Gastrocnemius medialis (tissue), 4 donors: Measurements from ENCODE around the gene HSD3B7. TPM values are rescaled to one million over a fixed set of nuclear protein-coding genes. Genes with fewer than 3 reads are reported as not detected.
A peak's percentile ranks its signal among the peaks of the same experiment; 100 is the strongest.

ENCODE experiments used
- ATAC-seq, 2 donors: fragments of 150-250 bp; one replicate each; pipeline ENCODE4 v1.9.1; 2016
- DNase-seq, 2 donors: peaks; one replicate each; pipeline ENCODE4 v3.0.0-alpha.2; 2019
- H3K27ac ChIP-seq, 4 donors: fragments of 200-600 bp; sonication (generic); 1 replicate in 1 of 4; 2 replicates in 3 of 4; pipeline ENCODE4 v1.5.1; 2016 to 2018; ENCODE audit warnings: mild to moderate bottlenecking in 2 of 4, moderate library complexity in 1 of 4
- H3K27me3 ChIP-seq, 3 donors: fragments of 200-600 bp; sonication (generic) in 2 of 3; 1 replicate in 1 of 3; 2 replicates in 2 of 3; pipeline versions ENCODE4 v1.5.1 to v1.6.0; 2016 to 2019; ENCODE audit warnings: mild to moderate bottlenecking in 1 of 3, moderate library complexity in 1 of 3
- H3K36me3 ChIP-seq, 2 donors: fragments of 200-600 bp; sonication (generic) in 1 of 2; one replicate each; pipeline ENCODE4 v1.5.1; 2017 to 2018
- H3K4me1 ChIP-seq, 2 donors: fragments of 200-600 bp; sonication (generic) in 1 of 2; one replicate each; pipeline ENCODE4 v1.5.1; 2016 to 2017; ENCODE audit warnings: mild to moderate bottlenecking in 2 of 2
- H3K4me3 ChIP-seq, 4 donors: fragments of 200-600 bp; sonication (generic) in 3 of 4; 1 replicate in 1 of 4; 2 replicates in 3 of 4; pipeline ENCODE4 v1.5.1; 2016 to 2019; ENCODE audit warnings: mild to moderate bottlenecking in 2 of 4
- H3K9me3 ChIP-seq, 3 donors: fragments of 200-600 bp; sonication (generic) in 2 of 3; 1 replicate in 1 of 3; 2 replicates in 2 of 3; pipeline ENCODE4 v1.5.1; 2016 to 2019
- CTCF ChIP-seq, 5 experiments: fragments of 450-650 bp in 3 of 5; fragments of 200-600 bp in 2 of 5; sonication (generic) in 2 of 5; IDR thresholded peaks in 4 of 5; conservative IDR thresholded peaks in 1 of 5; 1 replicate in 4 of 5; 2 replicates in 1 of 5; pipeline ENCODE4 v1.5.1; 2016 to 2019; ENCODE audit warnings: antibody characterized with exemption in 5 of 5, mild to moderate bottlenecking in 3 of 5, moderate library complexity in 3 of 5
- POLR2A ChIP-seq, 2 donors: fragments of 450-650 bp; IDR thresholded peaks; one replicate each; pipeline ENCODE4 v1.6.1; 2017; ENCODE audit warnings: antibody characterized with exemption in 2 of 2, mild to moderate bottlenecking in 2 of 2, moderate library complexity in 2 of 2
- in situ Hi-C, 4 donors: fragments of 200-750 bp; cut with MboI; loops; one replicate each; pipeline versions ENCODE4 v1.15.0 to v1.8.0; 2017; ENCODE audit warnings: low sequenced_read_pairs in 4 of 4
- intact Hi-C: fragments of 100-400 bp; cut with DNase I; formaldehyde crosslinking; loops from one replicate; pipeline ENCODE4 v1.15.1; 2023; ENCODE audit warnings: low total_unique reads
- total RNA-seq, 4 donors: library from RNA; depleted of rRNA; stranded (reverse); fragments of >200 nt; gene quantifications; one replicate each; pipeline versions ENCODE4 v1.1.0 to v1.2.3, GENCODE V29; 2016

The HSD3B7 gene
- total RNA-seq, 4 donors from 2014 or later, result 1.5 to 6.8 (median 5.4) TPM

GRCh38 chr16:30992931-30993816 lies 8.2 kb downstream of the HSD3B7 start:
- Histone ChIP-seq H3K27me3 (peaks cover 0 to 8% (median 3%) of the 10 kb centered on the region in 3 donors), H3K4me3 (no peak overlapping the region), H3K27ac (no peak overlapping the region), H3K9me3 (no peaks in the 10 kb centered on the region), H3K36me3 (no peaks in the 10 kb centered on the region), H3K4me1 (peaks cover 0 to 12% of the 10 kb centered on the region in 2 donors)
- DNase-seq (no peak), ATAC-seq (no peak)
- intact Hi-C loops, result no loop called here
- no peak for TF ChIP-seq POLR2A (IDR thresholded peaks at IDR 0.05)
- TF ChIP-seq CTCF (IDR thresholded peaks at IDR 0.05 in 4 of 5, conservative IDR thresholded peaks at IDR 0.05 in 1 of 5), result no peak
- in situ Hi-C loops, result loop anchor here in 3 of 4 donors (25.0 kb wide), 4 partner anchors 94 to 869 kb away; partner anchors contain the start of genes ZNF267 (in 3 of the 3), COX6A2 (in 1 of the 3), PRSS36 (in 1 of the 3) and PRSS53 (in 1 of the 3)

- TF ChIP-seq POLR2A (IDR thresholded peaks at IDR 0.05), result no peak
- TF ChIP-seq CTCF (IDR thresholded peaks at IDR 0.05 in 4 of 5, conservative IDR thresholded peaks at IDR 0.05 in 1 of 5), result no peak
- intact Hi-C loops (loop anchor here (2.0 kb wide), 1 partner anchor 37 kb away; the partner anchor contains the start of gene STX4), in situ Hi-C loops (loop anchor here in 3 of 4 donors (25.0 kb wide), 4 partner anchors 91 to 866 kb away; partner anchors contain the start of genes ZNF267 (in 3 of the 3), COX6A2 (in 1 of the 3), PRSS36 (in 1 of the 3) and PRSS53 (in 1 of the 3))
- Histone ChIP-seq H3K27ac (peak overlapping the region; percentile 63 to 78 (median 76)), H3K36me3 (no peaks in the 10 kb centered on the region), H3K9me3 (no peaks in the 10 kb centered on the region), H3K27me3 (peaks cover 0 to 8% (median 3%) of the 10 kb centered on the region in 3 donors), H3K4me3 (peak overlapping the region in 1 of 4 donors; percentile 96), H3K4me1 (peaks cover 0 to 12% of the 10 kb centered on the region in 2 donors)
- DNase-seq (no peak), ATAC-seq (no peak)
Measured at GRCh38 chr16:30995927-30996323, 10.9 kb downstream of the HSD3B7 start.

GRCh38 chr16:30996324-30996984 lies 11.4 kb downstream of the HSD3B7 start:
- H3K27me3 ChIP-seq, result peaks cover 0 to 8% (median 3%) of the 10 kb centered on the region in 3 donors
- peak overlapping the region; percentile 63 to 78 (median 76) for H3K27ac ChIP-seq
- no peaks in the 10 kb centered on the region for H3K9me3 ChIP-seq
- DNase-seq, result no peak
- ATAC-seq, result no peak
- peaks cover 0 to 12% of the 10 kb centered on the region in 2 donors for H3K4me1 ChIP-seq
- H3K36me3 ChIP-seq, result no peaks in the 10 kb centered on the region
- intact Hi-C loops, result loop anchor here (2.0 kb wide), 1 partner anchor 36 kb away; the partner anchor contains the start of gene STX4
- in situ Hi-C loops, result loop anchor here in 3 of 4 donors (25.0 kb wide), 4 partner anchors 91 to 866 kb away; partner anchors contain the start of genes ZNF267 (in 3 of the 3), COX6A2 (in 1 of the 3), PRSS36 (in 1 of the 3) and PRSS53 (in 1 of the 3)
- TF ChIP-seq POLR2A (IDR thresholded peaks at IDR 0.05), result no peak
- no peak for TF ChIP-seq CTCF (IDR thresholded peaks at IDR 0.05 in 4 of 5, conservative IDR thresholded peaks at IDR 0.05 in 1 of 5)
- peak overlapping the region; percentile 53 to 96 (median 66) for H3K4me3 ChIP-seq

- H3K36me3 ChIP-seq, result no peaks in the 10 kb centered on the region
- in situ Hi-C loops, result loop anchor here in 3 of 4 donors (25.0 kb wide), 4 partner anchors 90 to 865 kb away; partner anchors contain the start of genes ZNF267 (in 3 of the 3), COX6A2 (in 1 of the 3), PRSS36 (in 1 of the 3) and PRSS53 (in 1 of the 3)
- H3K4me1 ChIP-seq, result peaks cover 0 to 12% of the 10 kb centered on the region in 2 donors
- H3K27ac ChIP-seq, result peak overlapping the region; percentile 63 to 78 (median 76)
- intact Hi-C loops, result loop anchor here (2.0 kb wide), 1 partner anchor 36 kb away; the partner anchor contains the start of gene STX4
- ATAC-seq, result peak; percentile 89 to 90
- peak; percentile 67 to 71 for DNase-seq
- H3K9me3 ChIP-seq, result no peaks in the 10 kb centered on the region
- H3K4me3 ChIP-seq, result peak overlapping the region; percentile 53 to 96 (median 66)
- H3K27me3 ChIP-seq, result peaks cover 0 to 8% (median 3%) of the 10 kb centered on the region in 3 donors
- peak; percentile 47 to 57 for TF ChIP-seq POLR2A (IDR thresholded peaks at IDR 0.05)
- no peak for TF ChIP-seq CTCF (IDR thresholded peaks at IDR 0.05 in 4 of 5, conservative IDR thresholded peaks at IDR 0.05 in 1 of 5)
Measured at GRCh38 chr16:30996985-30997724, 12.1 kb downstream of the HSD3B7 start.
